Psoas muscle (tissue), 8 donors: ENCODE measurements around the gene SSBP3. TPM values are rescaled to one million over a fixed set of nuclear protein-coding genes. Genes with fewer than 3 reads are reported as not detected.

Source experiments
- ATAC-seq, 4 donors: fragments of 200-7000 bp; cut with Tn5 transposase; one replicate each; pipeline ENCODE4 v1.9.1; 2020; ENCODE audit warnings: moderate library complexity in 3 of 4, mild to moderate bottlenecking in 2 of 4
- DNase-seq, 2 donors: peaks; one replicate each; pipeline ENCODE4 v3.0.0-alpha.2; 2020
- H3K27ac ChIP-seq: fragments of 200-600 bp; one replicate; pipeline ENCODE4 v1.8.0; 2022
- H3K27me3 ChIP-seq, 3 donors: fragments of 200-600 bp in 1 of 3; one replicate each; pipeline versions ENCODE4 v1.6.1 to v1.8.0; 2013 to 2022; ENCODE audit warnings: low read length in 2 of 3, mild to moderate bottlenecking in 2 of 3, moderate library complexity in 1 of 3; ENCODE audit not compliant: insufficient read depth in 3 of 3
- H3K36me3 ChIP-seq, 2 donors: fragments of 200-600 bp in 1 of 2; one replicate each; pipeline versions ENCODE4 v1.6.1 to v1.8.0; 2013 to 2022; ENCODE audit warnings: low read depth in 1 of 2, mild to moderate bottlenecking in 1 of 2, moderate library complexity in 1 of 2; ENCODE audit not compliant: insufficient read depth in 1 of 2
- H3K4me1 ChIP-seq: fragments of 200-600 bp; one replicate; pipeline ENCODE4 v1.8.0; 2022
- H3K4me3 ChIP-seq: fragments of 200-600 bp; one replicate; pipeline ENCODE4 v1.8.0; 2022; ENCODE audit warnings: mild to moderate bottlenecking
- H3K9me3 ChIP-seq: fragments of 200-600 bp; one replicate; pipeline ENCODE4 v1.8.0; 2022
- CTCF ChIP-seq: fragments of 200-600 bp; IDR thresholded peaks from one replicate; pipeline ENCODE4 v1.8.0; 2022; ENCODE audit warnings: antibody characterized with exemption
- WGBS, 3 donors: extraction: QIAGEN DNeasy Blood & Tissue Kit; methylation state at CpG; one replicate each; pipeline versions ENCODE4 v1.1.6 to v1.1.7; 2013; 5-methylcytosine and 5-hydroxymethylcytosine counted together
- intact Hi-C, 2 donors: fragments of 100-400 bp; cut with DNase I; formaldehyde crosslinking; loops; one replicate each; pipeline versions ENCODE4 v1.11.0 to v1.14.2; 2022
- polyA plus RNA-seq, 3 donors: library from polyadenylated mRNA; stranded (reverse); fragments of 200-250 nt; gene quantifications; one replicate each; pipeline ENCODE4 v1.2.3, GENCODE V29; 2013
- total RNA-seq, 4 donors: library from RNA; stranded (reverse); fragmentation: NEBNext Ultra II Directional in 2 of 4; extraction: Animal tissue kit (Norgen Biotek cat#: 25700) in 2 of 4; gene quantifications; one replicate each; pipeline versions ENCODE4 v1.2.1 to v1.2.4, GENCODE V29; 2021 to 2023
- donor health status: healthy with polysubstance abuse.
- donor health status: DM: no; HTN: no; CAD: no; lungs with moderate emphysema.
- donor health status: Bipolar disorder and iron deficiency.
- donor health status: healthy.
- donor health status: DM: yes; HTN: yes; CAD: no.
- donor health status: DM: no; HTN: no; CAD: no.
- donor health status: DM: no; HTN: no; CAD: no.
- donor health status: DM: yes; HTN: yes; CAD: no.

Gene SSBP3
- total and polyA plus RNA-seq, 7 donors: 7.9 to 24.2 (median 21.6) TPM

GRCh38 chr1:54204199-54204598 is 202.0 kb downstream of the SSBP3 start:
- ATAC-seq: no peak
- Histone ChIP-seq H3K4me1 (peaks cover 16% of the 10 kb centered on the region), H3K27ac (no peak overlapping the region), H3K27me3 (no peaks in the 10 kb centered on the region), H3K9me3 (no peaks in the 10 kb centered on the region), H3K36me3 (peaks cover 17 to 54% of the 10 kb centered on the region in 2 donors), H3K4me3 (no peak overlapping the region)
- intact Hi-C loops: loop anchor here (5.0 to 10.0 kb wide), 4 partner anchors 82 to 278 kb away; no protein-coding TSS in a partner anchor
- no peak for TF ChIP-seq CTCF
- DNase-seq: no peak
- WGBS, 3 donors: 71 to 84% (median 76%) methylated on average over 7 of the region's 7 CpGs

GRCh38 chr1:54200519-54200997 is 205.6 kb downstream of the SSBP3 start:
- Histone ChIP-seq H3K9me3 (no peaks in the 10 kb centered on the region), H3K27me3 (no peaks in the 10 kb centered on the region), H3K4me1 (peaks cover 20% of the 10 kb centered on the region), H3K36me3 (peaks cover 5 to 25% of the 10 kb centered on the region in 2 donors), H3K4me3 (peak overlapping the region; percentile 79), H3K27ac (peak overlapping the region; percentile 80)
- intact Hi-C loops: loop anchor here (5.0 to 10.0 kb wide), 4 partner anchors 78 to 282 kb away; no protein-coding TSS in a partner anchor
- TF ChIP-seq CTCF: no peak
- WGBS, 3 donors: 1 to 2% (median 1%) methylated on average over 15 of the region's 15 CpGs
- ATAC-seq (peak in 3 of 4 donors; percentile 2 to 31 (median 22)), DNase-seq (no peak)

DNA sequence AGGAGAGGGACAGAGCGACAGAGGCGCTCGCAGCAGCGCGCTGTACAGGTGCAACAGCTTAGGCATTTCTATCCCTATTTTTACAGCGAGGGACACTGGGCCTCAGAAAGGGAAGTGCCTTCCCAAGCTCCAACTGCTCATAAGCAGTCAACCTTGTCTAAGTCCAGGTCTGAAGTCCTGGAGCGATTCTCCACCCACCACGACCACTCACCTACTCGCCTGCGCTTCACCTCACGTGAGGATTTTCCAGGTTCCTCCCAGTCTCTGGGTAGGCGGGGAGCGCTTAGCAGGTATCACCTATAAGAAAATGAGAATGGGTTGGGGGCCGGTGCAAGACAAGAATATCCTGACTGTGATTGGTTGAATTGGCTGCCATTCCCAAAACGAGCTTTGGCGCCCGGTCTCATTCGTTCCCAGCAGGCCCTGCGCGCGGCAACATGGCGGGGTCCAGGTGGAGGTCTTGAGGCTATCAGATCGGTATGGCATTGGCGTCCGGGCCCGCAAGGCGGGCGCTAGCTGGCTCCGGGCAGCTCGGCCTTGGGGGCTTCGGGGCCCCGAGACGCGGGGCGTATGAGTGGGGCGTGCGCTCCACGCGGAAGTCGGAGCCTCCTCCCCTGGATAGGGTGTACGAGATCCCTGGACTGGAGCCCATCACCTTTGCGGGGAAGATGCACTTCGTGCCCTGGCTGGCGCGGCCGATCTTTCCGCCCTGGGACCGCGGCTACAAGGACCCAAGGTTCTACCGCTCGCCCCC is 206.3 kb downstream of the SSBP3 start, which contains the start of the genes CYB5RL and MRPL37:
Gene CYB5RL, minus strand, starts transcription at position 266 of the 754 bp plus-strand sequence. CDS start 4,414 bp downstream, outside the sequence.
Gene MRPL37, plus strand, starts transcription at position 403 of the 754 bp plus-strand sequence. Its CDS starts 77 bp downstream, at position 480.
- TF ChIP-seq CTCF: no peak
- intact Hi-C loops: loop anchor here (5.0 to 10.0 kb wide), 4 partner anchors 78 to 282 kb away; no protein-coding TSS in a partner anchor

DNA sequence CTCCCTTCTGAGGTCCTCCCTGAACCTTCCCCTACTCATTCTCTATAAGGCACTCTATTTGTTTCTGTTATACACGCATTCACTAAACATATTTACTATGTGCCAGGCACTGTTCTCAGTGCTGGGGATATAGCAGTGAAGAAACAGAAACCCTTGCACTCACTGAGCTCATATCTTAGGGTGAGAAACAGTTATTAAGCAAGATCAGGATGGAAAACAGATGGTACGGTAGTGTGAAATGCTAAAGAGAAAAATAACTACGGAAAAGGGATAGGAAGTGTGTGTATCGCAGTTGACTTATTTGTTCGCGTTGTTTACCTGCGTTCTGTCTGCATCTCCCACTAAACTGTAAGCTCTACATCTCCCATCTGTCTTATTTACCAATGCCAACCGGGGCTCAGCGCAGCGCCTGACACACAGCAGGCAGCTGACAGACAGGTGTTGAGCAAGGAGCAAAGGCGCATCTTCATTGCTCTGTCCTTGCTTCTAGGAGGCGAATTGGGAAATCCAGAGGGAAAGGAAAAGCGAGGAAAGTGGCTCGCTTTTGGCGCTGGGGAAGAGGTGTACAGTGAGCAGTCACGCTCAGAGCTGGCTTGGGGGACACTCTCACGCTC is 206.9 kb downstream of the SSBP3 start:
- DNase-seq (no peak), ATAC-seq (peak; percentile 27 to 45 (median 29))
- Histone ChIP-seq H3K27ac (peak overlapping the region; percentile 80), H3K36me3 (peaks cover 2 to 27% of the 10 kb centered on the region in 2 donors), H3K4me3 (peak overlapping the region; percentile 79), H3K27me3 (no peaks in the 10 kb centered on the region), H3K4me1 (peaks cover 20% of the 10 kb centered on the region), H3K9me3 (no peaks in the 10 kb centered on the region)
- 17 to 21% (median 20%) methylated on average over 17 of the region's 17 CpGs for WGBS, 3 donors
- intact Hi-C loops: no loop called here
- TF ChIP-seq CTCF: no peak

More for the DNA sequence above, 206.3 kb downstream of the SSBP3 start, which contains the start of the genes CYB5RL and MRPL37:
- peak within 1 kb of the TSS; percentile 80 for H3K27ac ChIP-seq
- peak; percentile 88 to 93 for DNase-seq
- peaks cover 20% of the 10 kb centered on the region for H3K4me1 ChIP-seq
- no peaks in the 10 kb centered on the region for H3K27me3 ChIP-seq
- 0% methylated on average over 47 to 51 of the region's 51 CpGs for WGBS, 3 donors
- H3K4me3 ChIP-seq: peak within 1 kb of the TSS; percentile 79
- no peaks in the 10 kb centered on the region for H3K9me3 ChIP-seq
- peaks cover 2 to 25% of the 10 kb centered on the region in 2 donors for H3K36me3 ChIP-seq
- peak; percentile 96 to 100 (median 99) for ATAC-seq
